Trophoblast cell (in vitro differentiated cells and primary cell): Measurements from ENCODE around the gene PLPP6.

ENCODE experiments used
- DNase-seq, 2 donors: peaks; one replicate each; pipeline ENCODE4 v3.0.0-alpha.2; 2016
- H2AFZ ChIP-seq: 2 replicates; pipeline ENCODE4 v1.6.1; 2013; ENCODE audit warnings: low read length, moderate library complexity, mild to moderate bottlenecking; ENCODE audit not compliant: insufficient read depth, poor library complexity
- H2AK5ac ChIP-seq: 2 replicates; pipeline ENCODE4 v1.6.1; 2013; ENCODE audit warnings: mild to moderate bottlenecking, low read length
- H2BK120ac ChIP-seq: 2 replicates; pipeline ENCODE4 v1.6.1; 2013; ENCODE audit warnings: low read length, mild to moderate bottlenecking, moderate library complexity; ENCODE audit not compliant: insufficient read depth, poor library complexity
- H2BK12ac ChIP-seq: 2 replicates; pipeline ENCODE4 v1.6.1; 2013; ENCODE audit warnings: mild to moderate bottlenecking, low read length, moderate library complexity
- H2BK5ac ChIP-seq: 2 replicates; pipeline ENCODE4 v1.6.1; 2013; ENCODE audit warnings: low read length, low read depth, moderate library complexity, mild to moderate bottlenecking; ENCODE audit not compliant: poor library complexity
- H3K14ac ChIP-seq: 2 replicates; pipeline ENCODE4 v1.6.1; 2013; ENCODE audit warnings: mild to moderate bottlenecking, low read length
- H3K18ac ChIP-seq: 2 replicates; pipeline ENCODE4 v1.6.1; 2013; ENCODE audit warnings: mild to moderate bottlenecking, low read length
- H3K23ac ChIP-seq: 2 replicates; pipeline ENCODE4 v1.6.1; 2013; ENCODE audit warnings: low read length
- H3K27ac ChIP-seq: 2 replicates; pipeline ENCODE4 v1.5.1; 2013; ENCODE audit warnings: low read depth, mild to moderate bottlenecking, inconsistent platforms, low read length, moderate library complexity
- H3K27me3 ChIP-seq: 2 replicates; pipeline ENCODE4 v1.6.1; 2013; ENCODE audit warnings: inconsistent platforms, mild to moderate bottlenecking, low read length, moderate library complexity; ENCODE audit not compliant: insufficient read depth
- H3K36me3 ChIP-seq, 2 experiments: 1 replicate in 1 of 2; 2 replicates in 1 of 2; pipeline ENCODE4 v1.6.1; 2013; ENCODE audit warnings: low read length in 2 of 2, mild to moderate bottlenecking in 2 of 2, moderate library complexity in 1 of 2; ENCODE audit not compliant: insufficient read depth in 2 of 2, control insufficient read depth in 1 of 2
- H3K4ac ChIP-seq: 2 replicates; pipeline ENCODE4 v1.6.1; 2013; ENCODE audit warnings: low read depth, mild to moderate bottlenecking, low read length, moderate library complexity
- H3K4me1 ChIP-seq, 2 experiments: 1 replicate in 1 of 2; 2 replicates in 1 of 2; pipeline ENCODE4 v1.6.1; 2013; ENCODE audit warnings: low read length in 2 of 2, mild to moderate bottlenecking in 2 of 2, moderate library complexity in 1 of 2; ENCODE audit not compliant: insufficient read depth in 2 of 2, control insufficient read depth in 1 of 2
- H3K4me2 ChIP-seq: 2 replicates; pipeline ENCODE4 v1.6.1; 2013; ENCODE audit warnings: inconsistent platforms, mild to moderate bottlenecking, low read length, moderate library complexity
- H3K4me3 ChIP-seq: 2 replicates; pipeline ENCODE4 v1.5.1; 2013; ENCODE audit warnings: mild to moderate bottlenecking, low read depth, low read length, inconsistent platforms
- H3K79me1 ChIP-seq: one replicate; pipeline ENCODE4 v1.6.1; 2013; ENCODE audit warnings: low read length
- H3K79me2 ChIP-seq: 2 replicates; pipeline ENCODE4 v1.6.1; 2013; ENCODE audit warnings: low read length, mild to moderate bottlenecking; ENCODE audit not compliant: control insufficient read depth, insufficient read depth, poor library complexity
- H3K9ac ChIP-seq: 2 replicates; pipeline ENCODE4 v1.6.1; 2013; ENCODE audit warnings: mild to moderate bottlenecking, low read length
- H3K9me3 ChIP-seq: 2 replicates; pipeline ENCODE4 v1.6.1; 2013; ENCODE audit warnings: low read depth, mild to moderate bottlenecking, control low read depth, inconsistent platforms, low read length; ENCODE audit not compliant: insufficient read depth
- H4K12ac ChIP-seq: 2 replicates; pipeline ENCODE4 v1.6.1; 2013; ENCODE audit warnings: low read depth, mild to moderate bottlenecking, low read length, moderate library complexity
- H4K8ac ChIP-seq: 2 replicates; pipeline ENCODE4 v1.6.1; 2013; ENCODE audit warnings: low read depth, mild to moderate bottlenecking, low read length, moderate library complexity
- H4K91ac ChIP-seq: one replicate; pipeline ENCODE4 v1.6.1; 2013; ENCODE audit warnings: low read depth, mild to moderate bottlenecking, low read length, moderate library complexity
- WGBS: extraction: QIAGEN DNeasy Blood & Tissue Kit; methylation state at CpG from one replicate; pipeline ENCODE4 v1.1.7; 2013; ENCODE audit warnings: missing lambda C conversion rate; ENCODE audit not compliant: insufficient read length, insufficient coverage; ENCODE audit errors: extremely low coverage; 5-methylcytosine and 5-hydroxymethylcytosine counted together

PLPP6 gene

DNA sequence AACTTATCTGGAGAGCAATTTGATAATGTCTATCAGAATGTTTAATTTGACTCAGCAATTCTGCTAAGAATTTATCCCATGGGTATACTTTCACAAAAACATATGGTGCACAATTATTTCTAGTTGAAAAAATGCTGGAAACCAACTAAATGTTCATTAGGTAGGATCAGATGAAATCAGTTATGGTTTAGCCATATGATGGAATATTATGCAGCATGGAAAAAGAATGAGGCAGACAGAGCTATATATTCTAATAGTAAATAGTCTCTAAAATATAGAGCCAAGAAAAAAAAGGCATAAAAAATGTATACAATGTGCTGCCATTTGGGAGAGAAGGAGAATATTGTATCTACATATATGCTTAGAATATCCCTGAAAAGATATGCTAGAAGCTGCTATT is 7.8 kb downstream of the PLPP6 start:
- Histone ChIP-seq H3K27ac (no peak overlapping the region), H4K91ac (no peak overlapping the region), H3K36me3 (no peaks in the 10 kb centered on the region), H4K12ac (no peak overlapping the region), H3K9me3 (no peaks in the 10 kb centered on the region), H3K79me2 (peaks cover 1% of the 10 kb centered on the region), H2AK5ac (no peak overlapping the region), H2BK120ac (no peak overlapping the region), H3K4me2 (no peak overlapping the region), H3K4me1 (no peaks in the 10 kb centered on the region), H3K27me3 (no peaks in the 10 kb centered on the region), H3K4ac (no peak overlapping the region), H3K23ac (no peak overlapping the region), H2AFZ (no peak overlapping the region), H4K8ac (no peak overlapping the region), H3K14ac (no peak overlapping the region), H3K4me3 (no peak overlapping the region), H3K79me1 (no peaks in the 10 kb centered on the region), H3K9ac (no peak overlapping the region), H2BK12ac (no peak overlapping the region), H3K18ac (no peak overlapping the region), H2BK5ac (no peak overlapping the region)
- no peak for DNase-seq

DNA sequence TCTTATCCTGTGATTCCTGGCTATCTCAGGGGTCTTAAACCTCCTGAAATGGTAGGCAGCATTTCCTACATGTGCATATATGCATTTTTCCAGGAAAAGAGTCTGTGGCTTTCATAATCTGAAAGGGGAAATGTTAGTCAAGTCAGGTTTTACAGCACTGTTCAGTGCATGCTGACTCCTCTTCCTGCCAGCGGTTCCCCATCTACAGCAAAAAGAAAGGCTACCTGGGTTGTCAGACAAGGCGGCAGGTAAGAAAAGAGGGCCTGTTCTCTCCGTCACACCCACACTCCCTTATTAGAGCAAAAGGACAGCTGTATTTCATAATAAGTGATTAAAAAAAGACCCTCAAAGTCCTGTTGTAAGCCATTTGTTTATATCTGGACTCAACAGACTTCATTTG is 8.5 kb downstream of the PLPP6 start:
- H2BK12ac ChIP-seq: no peak overlapping the region

GRCh38 chr9:4671737-4672136 is 9.6 kb downstream of the PLPP6 start:
- Histone ChIP-seq H4K91ac (no peak overlapping the region), H3K27ac (no peak overlapping the region), H3K79me2 (no peaks in the 10 kb centered on the region), H3K27me3 (no peaks in the 10 kb centered on the region), H3K9ac (no peak overlapping the region), H3K4me1 (no peaks in the 10 kb centered on the region), H3K4me3 (no peak overlapping the region), H3K9me3 (no peaks in the 10 kb centered on the region), H3K36me3 (no peaks in the 10 kb centered on the region), H3K14ac (no peak overlapping the region), H2AFZ (no peak overlapping the region), H2AK5ac (no peak overlapping the region), H3K4ac (no peak overlapping the region), H3K4me2 (no peak overlapping the region), H3K18ac (no peak overlapping the region), H3K23ac (no peak overlapping the region), H4K8ac (no peak overlapping the region), H3K79me1 (no peaks in the 10 kb centered on the region), H2BK12ac (no peak overlapping the region), H2BK5ac (no peak overlapping the region), H2BK120ac (no peak overlapping the region), H4K12ac (no peak overlapping the region)
- no peak for DNase-seq
- WGBS: no CpG with 5 or more reads among the region's 1 CpG

More for the DNA sequence above, 8.5 kb downstream of the PLPP6 start:
- Histone ChIP-seq H3K9ac (no peak overlapping the region), H3K18ac (no peak overlapping the region), H3K27ac (no peak overlapping the region), H3K14ac (no peak overlapping the region), H3K4me3 (no peak overlapping the region), H3K4me1 (no peaks in the 10 kb centered on the region), H3K9me3 (no peaks in the 10 kb centered on the region), H4K91ac (no peak overlapping the region), H2AFZ (no peak overlapping the region), H3K79me1 (no peaks in the 10 kb centered on the region), H2BK120ac (no peak overlapping the region), H4K8ac (no peak overlapping the region), H3K23ac (no peak overlapping the region), H2AK5ac (no peak overlapping the region), H3K27me3 (no peaks in the 10 kb centered on the region), H4K12ac (no peak overlapping the region), H3K4me2 (no peak overlapping the region), H2BK5ac (no peak overlapping the region), H3K36me3 (no peaks in the 10 kb centered on the region), H3K4ac (no peak overlapping the region), H3K79me2 (peaks cover 1% of the 10 kb centered on the region)
- WGBS: no CpG with 5 or more reads among the region's 3 CpGs
- no peak for DNase-seq

- H3K4me2 ChIP-seq: no peak overlapping the region
- DNase-seq: no peak
- H2AFZ ChIP-seq: no peak overlapping the region
- H4K12ac ChIP-seq: no peak overlapping the region
- H3K18ac ChIP-seq: no peak overlapping the region
- no peak overlapping the region for H2BK5ac ChIP-seq
- no peak overlapping the region for H3K4me3 ChIP-seq
- no peaks in the 10 kb centered on the region for H3K4me1 ChIP-seq
- no peak overlapping the region for H2AK5ac ChIP-seq
- H3K9me3 ChIP-seq: no peaks in the 10 kb centered on the region
- no peak overlapping the region for H4K91ac ChIP-seq
- no peak overlapping the region for H3K27ac ChIP-seq
- peaks cover 10% of the 10 kb centered on the region for H3K79me1 ChIP-seq
- H3K36me3 ChIP-seq: no peaks in the 10 kb centered on the region
- H4K8ac ChIP-seq: no peak overlapping the region
- no peak overlapping the region for H3K4ac ChIP-seq
- H2BK120ac ChIP-seq: no peak overlapping the region
- no peaks in the 10 kb centered on the region for H3K27me3 ChIP-seq
- no peak overlapping the region for H2BK12ac ChIP-seq
- peaks cover 5% of the 10 kb centered on the region for H3K79me2 ChIP-seq
- no peak overlapping the region for H3K9ac ChIP-seq
- no peak overlapping the region for H3K23ac ChIP-seq
- no peak overlapping the region for H3K14ac ChIP-seq
Measured at GRCh38 chr9:4674783-4675182, 12.7 kb downstream of the PLPP6 start.

- Histone ChIP-seq H2BK5ac (no peak overlapping the region), H3K79me1 (peaks cover 12% of the 10 kb centered on the region), H3K36me3 (no peaks in the 10 kb centered on the region), H2BK12ac (no peak overlapping the region), H3K4me3 (no peak overlapping the region), H3K4me2 (no peak overlapping the region), H3K9me3 (no peaks in the 10 kb centered on the region), H4K91ac (no peak overlapping the region), H3K79me2 (peaks cover 7% of the 10 kb centered on the region), H2AFZ (no peak overlapping the region), H3K4ac (no peak overlapping the region), H3K18ac (no peak overlapping the region), H2AK5ac (no peak overlapping the region), H4K12ac (no peak overlapping the region), H4K8ac (no peak overlapping the region), H3K23ac (no peak overlapping the region), H3K9ac (no peak overlapping the region), H3K14ac (no peak overlapping the region), H3K27ac (no peak overlapping the region), H2BK120ac (no peak overlapping the region), H3K4me1 (no peaks in the 10 kb centered on the region), H3K27me3 (no peaks in the 10 kb centered on the region)
- WGBS: no CpG with 5 or more reads among the region's 3 CpGs
- no peak for DNase-seq
Measured at GRCh38 chr9:4677392-4677791, 15.3 kb downstream of the PLPP6 start.
